Lower leg skin (tissue), 4 donors: Measurements from ENCODE around the gene PCBD2. TPM values are rescaled to one million over a fixed set of nuclear protein-coding genes. Genes with fewer than 3 reads are reported as not detected.

Experiments used
- DNase-seq, 2 donors: peaks; one replicate each; pipeline ENCODE4 v3.0.0-alpha.2; 2019; ENCODE audit warnings: low spot score in 2 of 2
- H3K4me3 ChIP-seq: fragments of 200-600 bp; sonication (generic); 2 replicates; pipeline ENCODE4 v1.5.1; 2017; ENCODE audit warnings: mild to moderate bottlenecking, low read depth; ENCODE audit not compliant: poor library complexity, severe bottlenecking
- CTCF ChIP-seq, 3 donors: fragments of 450-650 bp; IDR thresholded peaks; one replicate each; pipeline ENCODE4 v1.5.1; 2016; ENCODE audit warnings: antibody characterized with exemption in 3 of 3, mild to moderate bottlenecking in 3 of 3, moderate library complexity in 2 of 3
- POLR2A ChIP-seq, 2 donors: fragments of 450-650 bp; IDR thresholded peaks; one replicate each; pipeline ENCODE4 v1.6.1; 2016 to 2017; ENCODE audit warnings: antibody characterized with exemption in 2 of 2, mild to moderate bottlenecking in 1 of 2, moderate library complexity in 1 of 2
- WGBS, 2 donors: methylation state at CpG; one replicate each; pipeline ENCODE4 v1.1.5; 2018; 5-methylcytosine and 5-hydroxymethylcytosine counted together
- intact Hi-C: fragments of 100-400 bp; cut with DNase I; formaldehyde crosslinking; loops from one replicate; pipeline ENCODE4 v1.15.0; 2023; ENCODE audit warnings: low total_unique reads
- total RNA-seq, 4 donors: library from RNA; depleted of rRNA; stranded (reverse); fragments of >200 nt; gene quantifications; one replicate each; pipeline ENCODE4 v1.1.0, GENCODE V29; 2016

The PCBD2 gene
- total RNA-seq, 4 donors from 2014 or later = 2.3 to 10.6 (median 5.5) TPM

GRCh38 chr5:134949316-134949715 is 44.4 kb downstream of the PCBD2 start:
- WGBS, 2 donors = 68 to 73% methylated on average over 5 of the region's 5 CpGs
- no peak overlapping the region for H3K4me3 ChIP-seq
- no peak for DNase-seq
- intact Hi-C loops = no loop called here
- TF ChIP-seq POLR2A (IDR thresholded peaks at IDR 0.05) (no peak), CTCF (IDR thresholded peaks at IDR 0.05) (no peak)

GRCh38 chr5:134957920-134958608 is 53.1 kb downstream of the PCBD2 start:
- no peak overlapping the region for H3K4me3 ChIP-seq
- WGBS, 2 donors = 90 to 96% methylated on average over 4 of the region's 4 CpGs
- TF ChIP-seq POLR2A (IDR thresholded peaks at IDR 0.05) = no peak
- TF ChIP-seq CTCF (IDR thresholded peaks at IDR 0.05) = no peak
- intact Hi-C loops = no loop called here
- DNase-seq = no peak

GRCh38 chr5:134958755-134959154 is 53.8 kb downstream of the PCBD2 start:
- WGBS, 2 donors = 73 to 77% methylated on average over 3 of the region's 3 CpGs
- no peak for DNase-seq
- TF ChIP-seq CTCF (IDR thresholded peaks at IDR 0.05) (no peak), POLR2A (IDR thresholded peaks at IDR 0.05) (no peak)
- intact Hi-C loops = no loop called here
- H3K4me3 ChIP-seq = no peak overlapping the region

- no peak overlapping the region for H3K4me3 ChIP-seq
- TF ChIP-seq CTCF (IDR thresholded peaks at IDR 0.05) (no peak), POLR2A (IDR thresholded peaks at IDR 0.05) (no peak)
- intact Hi-C loops = no loop called here
- DNase-seq = no peak
Observed at GRCh38 chr5:134963098-134963497, 58.2 kb downstream of the PCBD2 start.

- intact Hi-C loops = no loop called here
- WGBS, 2 donors = 93 to 94% methylated on average over 12 of the region's 12 CpGs
- no peak overlapping the region for H3K4me3 ChIP-seq
- TF ChIP-seq POLR2A (IDR thresholded peaks at IDR 0.05) (no peak), CTCF (IDR thresholded peaks at IDR 0.05) (no peak)
- no peak for DNase-seq
Observed at GRCh38 chr5:134964359-134965270, 59.7 kb downstream of the PCBD2 start.
